Measurements from ENCODE around the gene HPCAL1. TPM values are rescaled to one million over a fixed set of nuclear protein-coding genes. Genes with fewer than 3 reads are reported as not detected.

Gene HPCAL1
- total RNA-seq, 4 donors from 2014 or later, result 11.1 to 122 (median 48.9) TPM

- no peak for TF ChIP-seq CTCF (IDR thresholded peaks at IDR 0.05)
- TF ChIP-seq POLR2A (IDR thresholded peaks at IDR 0.05), result no peak
Measured at GRCh38 chr2:10273215-10274175, 29.2 kb upstream of the HPCAL1 start.

GRCh38 chr2:10274376-10274775 is 28.3 kb upstream of the HPCAL1 start:
- no peak for TF ChIP-seq CTCF (IDR thresholded peaks at IDR 0.05)
- no peak for TF ChIP-seq POLR2A (IDR thresholded peaks at IDR 0.05)
- intact Hi-C loops (cut with DNase I; ENCODE audit: low total_unique reads), result no loop called here
- peak in 1 of 2 donors; percentile 9 for DNase-seq
- H3K9me3 ChIP-seq, result no peaks in the 10 kb centered on the region
- no peaks in the 10 kb centered on the region for H3K4me1 ChIP-seq
- no peak overlapping the region for H3K27ac ChIP-seq
- no peaks in the 10 kb centered on the region for H3K27me3 ChIP-seq
- H3K4me3 ChIP-seq, result no peak overlapping the region
- no peaks in the 10 kb centered on the region for H3K36me3 ChIP-seq

More at GRCh38 chr2:10273215-10274175, 29.2 kb upstream of the HPCAL1 start:
- Histone ChIP-seq H3K27me3 (no peaks in the 10 kb centered on the region), H3K4me3 (no peak overlapping the region), H3K27ac (no peak overlapping the region), H3K36me3 (no peaks in the 10 kb centered on the region), H3K9me3 (no peaks in the 10 kb centered on the region), H3K4me1 (no peaks in the 10 kb centered on the region)
- DNase-seq, result peak in 1 of 2 donors; percentile 9
- intact Hi-C loops (cut with DNase I; ENCODE audit: low total_unique reads), result no loop called here

GRCh38 chr2:10274983-10275802 is 27.5 kb upstream of the HPCAL1 start:
- no peak for DNase-seq
- no peak for TF ChIP-seq CTCF (IDR thresholded peaks at IDR 0.05)
- no peak for TF ChIP-seq POLR2A (IDR thresholded peaks at IDR 0.05)
- Histone ChIP-seq H3K9me3 (no peaks in the 10 kb centered on the region), H3K36me3 (no peaks in the 10 kb centered on the region), H3K4me3 (no peak overlapping the region), H3K27ac (no peak overlapping the region), H3K27me3 (no peaks in the 10 kb centered on the region), H3K4me1 (no peaks in the 10 kb centered on the region)
- intact Hi-C loops (cut with DNase I; ENCODE audit: low total_unique reads), result no loop called here

- no peaks in the 10 kb centered on the region for H3K9me3 ChIP-seq
- peak overlapping the region in 1 of 2 donors; percentile 84 for H3K27ac ChIP-seq
- no peak overlapping the region for H3K4me3 ChIP-seq
- H3K27me3 ChIP-seq, result no peaks in the 10 kb centered on the region
- H3K36me3 ChIP-seq, result no peaks in the 10 kb centered on the region
- no peak for DNase-seq
- no peak for TF ChIP-seq CTCF (IDR thresholded peaks at IDR 0.05)
- no peak for TF ChIP-seq POLR2A (IDR thresholded peaks at IDR 0.05)
- H3K4me1 ChIP-seq, result no peaks in the 10 kb centered on the region
- intact Hi-C loops (cut with DNase I; ENCODE audit: low total_unique reads), result no loop called here
Measured at GRCh38 chr2:10276481-10277292, 26.0 kb upstream of the HPCAL1 start.
